Thyroid gland (tissue), 4 donors: Measurements from ENCODE around the gene CSTPP1. TPM values are rescaled to one million over a fixed set of nuclear protein-coding genes. Genes with fewer than 3 reads are reported as not detected.
"Not testable (repeated sequence)": the region's sequence is repeated elsewhere in the genome, so short reads cannot be mapped to it uniquely, and the experiment has no call there.

Experiments used
- DNase-seq, 2 donors: peaks; one replicate each; pipeline ENCODE4 v3.0.0-alpha.2; 2019
- H3K27ac ChIP-seq, 3 donors: fragments of 200-600 bp; sonication (generic); 1 replicate in 2 of 3; 2 replicates in 1 of 3; pipeline ENCODE4 v1.5.1; 2016 to 2019; ENCODE audit warnings: mild to moderate bottlenecking in 1 of 3, moderate library complexity in 1 of 3
- H3K27me3 ChIP-seq: fragments of 200-600 bp; sonication (generic); one replicate; pipeline ENCODE4 v1.5.1; 2019
- H3K36me3 ChIP-seq, 2 donors: fragments of 200-600 bp; sonication (generic); one replicate each; pipeline ENCODE4 v1.5.1; 2016 to 2019
- H3K4me1 ChIP-seq, 2 donors: fragments of 200-600 bp; sonication (generic); one replicate each; pipeline ENCODE4 v1.5.1; 2017 to 2019
- H3K4me3 ChIP-seq, 3 donors: fragments of 200-600 bp; sonication (generic); replicated peaks in 1 of 3; 1 replicate in 2 of 3; 2 replicates in 1 of 3; pipeline ENCODE4 v1.5.1; 2016; ENCODE audit warnings: mild to moderate bottlenecking in 1 of 3
- H3K9me3 ChIP-seq: fragments of 200-600 bp; sonication (generic); one replicate; pipeline ENCODE4 v1.5.1; 2017
- POLR2A ChIP-seq, 2 donors: fragments of 450-650 bp; IDR thresholded peaks; one replicate each; pipeline ENCODE4 v1.6.1; 2017; ENCODE audit warnings: antibody characterized with exemption in 2 of 2, mild to moderate bottlenecking in 2 of 2, moderate library complexity in 1 of 2
- WGBS, 2 donors: methylation state at CpG; one replicate each; pipeline ENCODE4 v1.1.5; 2017; 5-methylcytosine and 5-hydroxymethylcytosine counted together
- intact Hi-C: fragments of 100-400 bp; cut with DNase I; formaldehyde crosslinking; loops from one replicate; pipeline ENCODE4 v1.15.1; 2023
- total RNA-seq, 4 donors: library from RNA; depleted of rRNA; stranded (reverse); fragments of >200 nt; gene quantifications; one replicate each; pipeline ENCODE4 v1.2.3, GENCODE V29; 2016
- TF ChIP-seq, protein P1 (sequence below), 6 experiments: fragments of 200-600 bp in 3 of 6; fragments of 450-650 bp in 3 of 6; sonication (generic) in 3 of 6; IDR thresholded peaks; one replicate each; pipeline ENCODE4 v1.5.1; 2016 to 2019; ENCODE audit warnings: antibody characterized with exemption in 6 of 6, mild to moderate bottlenecking in 2 of 6, inconsistent platforms in 1 of 6, moderate library complexity in 1 of 6

Gene CSTPP1
- total RNA-seq, 4 donors from 2014 or later: 29.4 to 65.8 (median 45.7) TPM

DNA sequence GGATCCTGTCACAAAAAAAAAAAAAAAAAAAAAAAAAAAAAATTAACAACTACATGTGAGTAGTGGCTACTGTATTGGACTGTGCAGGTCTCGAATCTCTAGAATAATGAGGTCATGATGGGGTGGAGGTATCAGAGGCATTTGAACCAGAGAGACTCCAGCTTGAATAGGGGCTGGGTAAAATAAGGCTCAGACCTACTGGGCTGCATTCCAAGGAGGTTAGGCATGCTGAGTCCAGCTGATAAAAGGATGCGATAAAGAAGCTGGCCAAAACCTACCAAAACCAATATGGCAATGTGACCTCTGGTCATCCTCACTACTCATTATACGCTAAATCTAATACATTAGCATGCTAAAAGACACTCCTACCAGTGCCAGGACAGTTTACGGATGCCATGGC, 255.6 kb downstream of the CSTPP1 start:
- intact Hi-C loops: no loop called here
- H3K9me3 ChIP-seq: no peaks in the 10 kb centered on the region

DNA sequence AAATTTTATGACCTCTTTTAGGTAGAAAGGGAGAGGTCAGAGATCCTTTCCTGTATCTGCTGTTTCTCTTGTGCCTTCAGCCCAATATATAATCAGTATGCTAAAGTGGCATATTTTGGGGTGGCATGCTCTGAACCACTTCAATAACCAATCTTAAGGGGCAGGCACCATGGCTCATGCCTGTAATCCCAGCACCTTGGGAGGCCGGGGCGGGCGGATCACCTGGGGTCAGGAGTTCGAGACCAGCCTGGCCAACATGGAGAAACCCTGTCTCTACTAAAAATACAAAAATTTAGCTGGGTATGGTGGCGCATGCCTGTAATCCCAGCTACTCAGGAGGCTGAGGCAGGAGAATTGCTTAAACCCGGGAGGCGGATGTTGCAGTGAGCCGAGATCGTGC, 261.6 kb downstream of the CSTPP1 start:
- H3K27ac ChIP-seq, intact Hi-C loops, H3K4me1 ChIP-seq, H3K27me3 ChIP-seq, H3K4me3 ChIP-seq, H3K36me3 ChIP-seq, H3K9me3 ChIP-seq, DNase-seq: not testable (repeated sequence)
- WGBS, 2 donors: 94 to 96% methylated on average over 9 of the region's 9 CpGs

More for the DNA sequence above, 255.6 kb downstream of the CSTPP1 start:
- no peak overlapping the region for H3K4me3 ChIP-seq
- no peak overlapping the region for H3K27ac ChIP-seq
- DNase-seq: no peak
- 90 to 94% methylated on average over 4 of the region's 4 CpGs for WGBS, 2 donors
- no peaks in the 10 kb centered on the region for H3K27me3 ChIP-seq
- H3K4me1 ChIP-seq: peaks cover 7 to 19% of the 10 kb centered on the region in 2 donors
- TF ChIP-seq, protein P1, sequence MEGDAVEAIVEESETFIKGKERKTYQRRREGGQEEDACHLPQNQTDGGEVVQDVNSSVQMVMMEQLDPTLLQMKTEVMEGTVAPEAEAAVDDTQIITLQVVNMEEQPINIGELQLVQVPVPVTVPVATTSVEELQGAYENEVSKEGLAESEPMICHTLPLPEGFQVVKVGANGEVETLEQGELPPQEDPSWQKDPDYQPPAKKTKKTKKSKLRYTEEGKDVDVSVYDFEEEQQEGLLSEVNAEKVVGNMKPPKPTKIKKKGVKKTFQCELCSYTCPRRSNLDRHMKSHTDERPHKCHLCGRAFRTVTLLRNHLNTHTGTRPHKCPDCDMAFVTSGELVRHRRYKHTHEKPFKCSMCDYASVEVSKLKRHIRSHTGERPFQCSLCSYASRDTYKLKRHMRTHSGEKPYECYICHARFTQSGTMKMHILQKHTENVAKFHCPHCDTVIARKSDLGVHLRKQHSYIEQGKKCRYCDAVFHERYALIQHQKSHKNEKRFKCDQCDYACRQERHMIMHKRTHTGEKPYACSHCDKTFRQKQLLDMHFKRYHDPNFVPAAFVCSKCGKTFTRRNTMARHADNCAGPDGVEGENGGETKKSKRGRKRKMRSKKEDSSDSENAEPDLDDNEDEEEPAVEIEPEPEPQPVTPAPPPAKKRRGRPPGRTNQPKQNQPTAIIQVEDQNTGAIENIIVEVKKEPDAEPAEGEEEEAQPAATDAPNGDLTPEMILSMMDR (IDR thresholded peaks at IDR 0.05): no peak
- no peak for TF ChIP-seq POLR2A (IDR thresholded peaks at IDR 0.05)
- no peaks in the 10 kb centered on the region for H3K36me3 ChIP-seq

DNA sequence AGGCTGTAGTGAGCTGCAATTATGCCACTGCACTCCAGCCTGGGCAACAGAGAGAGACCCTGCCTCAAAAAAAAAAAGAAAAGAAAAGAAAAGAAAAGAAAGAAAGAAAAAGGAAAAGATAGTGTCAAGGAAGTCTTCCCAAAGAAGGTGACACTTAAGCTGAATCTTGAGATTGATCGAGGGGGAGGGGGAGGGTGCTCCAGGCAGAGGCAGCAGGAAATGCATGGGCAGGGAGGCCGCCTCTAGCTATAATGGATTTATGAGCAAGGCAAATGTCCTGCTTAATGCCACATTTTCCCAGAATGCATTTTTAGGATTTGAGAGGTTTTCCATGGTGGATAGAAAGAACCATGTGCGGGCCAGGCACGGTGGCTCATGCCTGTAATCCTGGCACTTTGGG, 264.5 kb downstream of the CSTPP1 start:
- 87% methylated on average over 4 of the region's 4 CpGs for WGBS, 2 donors
- TF ChIP-seq, protein P1 (IDR thresholded peaks at IDR 0.05): no peak
- no peak for TF ChIP-seq POLR2A (IDR thresholded peaks at IDR 0.05)
- Histone ChIP-seq H3K4me3 (no peak overlapping the region), H3K4me1 (no peaks in the 10 kb centered on the region), H3K27ac (no peak overlapping the region), H3K36me3 (no peaks in the 10 kb centered on the region), H3K27me3 (no peaks in the 10 kb centered on the region), H3K9me3 (no peaks in the 10 kb centered on the region)
- DNase-seq: no peak
- intact Hi-C loops: no loop called here

DNA sequence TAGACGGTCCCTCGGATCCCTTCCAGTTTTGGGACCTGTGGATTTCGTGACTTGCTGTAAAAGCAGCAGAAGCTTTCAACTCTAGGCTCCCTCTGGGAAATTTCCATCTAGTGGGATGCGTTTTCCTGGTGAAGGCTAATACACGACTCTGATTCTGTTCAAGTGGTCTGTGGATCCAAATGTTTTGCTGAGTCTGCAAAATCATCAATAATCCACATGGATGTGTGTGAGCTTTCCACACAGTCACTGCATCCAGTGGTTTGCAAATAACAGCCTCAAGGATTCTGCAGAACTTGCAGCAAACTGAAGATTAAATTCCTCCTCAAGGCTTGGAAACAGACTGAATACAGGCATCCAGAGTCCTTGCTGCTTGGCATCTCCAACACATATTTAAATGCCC, 266.0 kb downstream of the CSTPP1 start:
- TF ChIP-seq, protein P1 (IDR thresholded peaks at IDR 0.05): no peak
- no peak for TF ChIP-seq POLR2A (IDR thresholded peaks at IDR 0.05)
- H3K4me3 ChIP-seq: no peak overlapping the region
- H3K9me3 ChIP-seq: no peaks in the 10 kb centered on the region
- intact Hi-C loops: no loop called here
- H3K36me3 ChIP-seq: no peaks in the 10 kb centered on the region
- no peak overlapping the region for H3K27ac ChIP-seq
- DNase-seq: no peak
- no peaks in the 10 kb centered on the region for H3K27me3 ChIP-seq
- WGBS, 2 donors: 79 to 89% methylated on average over 5 of the region's 5 CpGs
- H3K4me1 ChIP-seq: no peaks in the 10 kb centered on the region

DNA sequence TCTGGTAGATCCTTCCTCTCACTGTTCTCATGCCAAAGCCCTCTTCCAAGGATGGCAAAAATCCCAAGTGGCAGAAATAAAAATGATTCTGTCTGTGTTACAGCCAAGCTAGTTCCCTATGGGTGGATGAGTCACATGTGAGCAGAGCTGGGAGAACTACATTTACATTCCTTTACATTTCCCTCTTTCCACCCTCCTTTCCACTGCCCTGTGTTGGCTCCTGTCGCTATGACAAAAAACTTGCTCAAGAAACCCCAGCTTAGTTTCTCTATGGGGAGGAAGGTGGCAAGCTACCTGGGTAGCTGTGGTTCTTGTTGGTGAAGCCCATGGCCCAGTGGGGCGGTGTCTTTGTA, 268.1 kb downstream of the CSTPP1 start:
- no peaks in the 10 kb centered on the region for H3K36me3 ChIP-seq

DNA sequence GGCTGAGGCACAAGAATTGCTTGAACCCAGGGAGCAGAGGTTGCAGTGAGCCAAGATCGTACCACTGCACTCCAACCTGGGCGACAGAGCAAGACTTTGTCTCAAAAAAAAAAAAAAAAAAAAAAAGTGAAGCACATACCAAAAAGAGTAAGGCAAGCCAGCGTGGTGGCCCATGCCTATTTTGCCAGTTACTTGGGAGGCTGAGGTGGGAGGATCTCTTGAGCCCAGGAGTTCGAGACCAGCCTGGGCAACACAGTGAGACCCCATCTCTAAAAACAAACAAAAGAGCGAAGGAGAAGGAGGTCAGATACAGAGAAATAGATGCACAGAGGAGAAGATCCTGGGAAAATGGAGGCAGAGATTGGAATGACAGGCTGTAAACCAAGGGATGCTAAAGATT, 270.0 kb downstream of the CSTPP1 start:
- intact Hi-C loops: not testable (repeated sequence)

More for the DNA sequence above, 268.1 kb downstream of the CSTPP1 start:
- intact Hi-C loops: no loop called here
- Histone ChIP-seq H3K27me3 (no peaks in the 10 kb centered on the region), H3K4me1 (no peaks in the 10 kb centered on the region), H3K9me3 (no peaks in the 10 kb centered on the region), H3K27ac (no peak overlapping the region), H3K4me3 (no peak overlapping the region)
- WGBS, 2 donors: 73 to 79% methylated on average over 2 of the region's 2 CpGs
- DNase-seq: no peak
- TF ChIP-seq POLR2A (IDR thresholded peaks at IDR 0.05): no peak
- TF ChIP-seq, protein P1 (IDR thresholded peaks at IDR 0.05): no peak

More for the DNA sequence above, 270.0 kb downstream of the CSTPP1 start:
- not testable (repeated sequence) for H3K36me3 ChIP-seq, H3K27ac ChIP-seq, H3K27me3 ChIP-seq, DNase-seq, H3K4me3 ChIP-seq, H3K4me1 ChIP-seq, H3K9me3 ChIP-seq
- 88% methylated on average over 5 of the region's 5 CpGs for WGBS, 2 donors
